GM12875 (cell line): ENCODE results near the gene MEGF11.

Experiments used
- H3K4me3 ChIP-seq: one replicate; pipeline ENCODE4 v1.5.1; 2011; ENCODE audit warnings: low read depth, low read length, control low read depth
- TF ChIP-seq, protein P1 (sequence below): IDR thresholded peaks from 2 replicates; pipeline ENCODE4 v1.5.1; 2011; ENCODE audit warnings: low read depth, mild to moderate bottlenecking, control low read depth, inconsistent platforms, low read length, moderate library complexity, borderline replicate concordance; ENCODE audit not compliant: insufficient read depth

MEGF11 gene

DNA sequence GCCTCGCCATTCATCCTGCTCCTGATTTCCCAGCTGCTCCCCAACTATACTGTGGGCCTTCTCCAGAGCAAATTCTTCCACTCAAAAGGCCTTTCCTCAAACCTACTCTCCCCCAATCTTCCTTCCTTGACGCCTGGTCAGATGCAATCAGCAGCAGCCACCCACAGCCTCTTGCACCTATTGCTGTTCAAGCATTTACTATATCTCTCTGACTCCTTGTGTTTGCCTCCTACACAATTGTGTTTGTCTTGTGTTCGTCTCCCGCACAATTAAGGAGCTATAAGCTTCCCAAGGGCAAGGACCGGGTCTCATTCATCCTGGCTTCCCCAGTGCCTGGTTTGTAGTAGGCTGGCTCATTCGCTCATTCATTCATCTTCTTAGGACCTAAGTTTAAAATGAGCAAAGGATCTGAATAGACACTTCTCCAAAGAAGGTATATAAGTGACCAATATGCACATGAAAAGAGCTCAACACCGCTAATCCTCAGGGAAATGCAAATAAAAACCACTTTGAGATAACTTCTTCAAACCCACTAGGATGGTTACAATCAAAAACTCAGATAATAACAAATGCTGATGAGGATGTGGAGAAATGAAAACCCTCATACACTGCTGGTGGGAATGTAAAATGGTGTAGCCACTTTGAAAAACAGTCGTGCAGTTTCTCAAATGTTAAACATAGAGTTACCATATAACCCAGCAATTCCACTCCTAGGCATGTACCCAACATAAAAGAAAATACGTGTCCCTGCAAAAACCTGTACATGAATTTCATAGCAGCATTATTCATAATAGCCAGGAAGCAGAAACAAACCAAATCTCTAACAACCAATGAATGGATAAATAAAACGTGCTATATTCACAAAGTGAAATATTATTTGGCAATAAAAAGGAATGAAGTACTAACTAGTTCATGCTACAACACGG lies 31.0 kb downstream of the MEGF11 start:
- H3K4me3 ChIP-seq, result no peak overlapping the region
- TF ChIP-seq, protein P1, sequence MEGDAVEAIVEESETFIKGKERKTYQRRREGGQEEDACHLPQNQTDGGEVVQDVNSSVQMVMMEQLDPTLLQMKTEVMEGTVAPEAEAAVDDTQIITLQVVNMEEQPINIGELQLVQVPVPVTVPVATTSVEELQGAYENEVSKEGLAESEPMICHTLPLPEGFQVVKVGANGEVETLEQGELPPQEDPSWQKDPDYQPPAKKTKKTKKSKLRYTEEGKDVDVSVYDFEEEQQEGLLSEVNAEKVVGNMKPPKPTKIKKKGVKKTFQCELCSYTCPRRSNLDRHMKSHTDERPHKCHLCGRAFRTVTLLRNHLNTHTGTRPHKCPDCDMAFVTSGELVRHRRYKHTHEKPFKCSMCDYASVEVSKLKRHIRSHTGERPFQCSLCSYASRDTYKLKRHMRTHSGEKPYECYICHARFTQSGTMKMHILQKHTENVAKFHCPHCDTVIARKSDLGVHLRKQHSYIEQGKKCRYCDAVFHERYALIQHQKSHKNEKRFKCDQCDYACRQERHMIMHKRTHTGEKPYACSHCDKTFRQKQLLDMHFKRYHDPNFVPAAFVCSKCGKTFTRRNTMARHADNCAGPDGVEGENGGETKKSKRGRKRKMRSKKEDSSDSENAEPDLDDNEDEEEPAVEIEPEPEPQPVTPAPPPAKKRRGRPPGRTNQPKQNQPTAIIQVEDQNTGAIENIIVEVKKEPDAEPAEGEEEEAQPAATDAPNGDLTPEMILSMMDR, result no peak

DNA sequence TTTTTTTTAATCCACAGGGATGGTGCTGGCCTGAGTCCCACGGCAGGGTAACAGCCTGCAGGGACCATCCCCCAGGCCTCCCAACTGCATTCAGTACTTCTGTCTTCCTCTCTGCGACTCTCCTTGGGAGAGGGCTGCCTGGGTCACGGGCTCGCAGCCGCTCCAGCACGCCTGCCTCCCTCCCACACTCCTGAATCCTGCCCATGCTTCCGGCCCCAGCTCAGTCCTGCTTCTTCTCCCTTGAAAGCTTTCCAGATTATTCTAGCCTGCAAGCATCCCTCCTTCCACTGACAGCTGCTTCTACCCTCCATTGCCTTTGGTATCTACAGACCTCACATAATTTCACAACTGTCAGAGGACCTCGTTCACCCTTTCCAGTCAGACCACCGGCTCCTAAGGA lies 32.4 kb downstream of the MEGF11 start:
- H3K4me3 ChIP-seq, result no peak overlapping the region
- TF ChIP-seq, protein P1, result no peak

DNA sequence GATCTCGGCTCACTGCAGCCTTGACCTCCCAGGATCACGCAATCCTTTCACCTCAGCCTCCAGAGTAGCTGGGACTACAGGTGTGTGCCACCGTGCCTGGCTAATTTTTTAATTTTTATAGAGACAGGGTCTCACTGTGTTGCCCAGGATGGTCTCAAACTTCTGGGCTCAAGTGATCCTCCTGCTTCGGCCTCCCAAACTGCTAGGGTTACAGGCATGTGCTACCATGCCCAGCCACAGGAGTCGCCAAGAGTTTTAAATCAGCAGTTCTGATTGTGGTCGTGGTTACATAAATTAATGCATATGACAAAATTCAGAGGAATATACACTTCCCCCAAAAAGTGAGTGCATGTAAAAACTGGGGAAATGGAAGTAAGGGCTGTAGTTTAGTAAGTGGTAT lies 32.9 kb downstream of the MEGF11 start:
- H3K4me3 ChIP-seq, result no peak overlapping the region
- TF ChIP-seq, protein P1, result 0 out of 2 replicates have a peak, but pooled peaks have one; percentile 20

DNA sequence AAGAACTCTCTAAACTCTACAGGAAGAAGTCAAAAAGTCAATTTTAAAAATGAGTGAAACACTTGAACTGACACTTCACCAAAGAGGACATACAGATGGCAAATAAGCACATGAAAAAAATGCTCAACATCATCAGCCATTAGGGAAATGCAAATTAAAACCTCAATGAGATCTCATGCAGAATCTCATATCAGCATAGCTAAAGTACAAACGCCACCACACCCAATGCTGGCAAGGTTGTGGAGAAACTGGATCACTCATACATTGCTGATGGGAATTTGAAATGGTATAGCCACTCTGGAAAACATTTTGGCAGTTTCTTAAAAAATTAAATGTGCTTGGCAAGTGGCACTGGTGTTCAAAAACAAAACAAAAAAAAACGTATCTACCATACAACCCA lies 34.2 kb downstream of the MEGF11 start:
- TF ChIP-seq, protein P1, result no peak
- H3K4me3 ChIP-seq, result no peak overlapping the region

DNA sequence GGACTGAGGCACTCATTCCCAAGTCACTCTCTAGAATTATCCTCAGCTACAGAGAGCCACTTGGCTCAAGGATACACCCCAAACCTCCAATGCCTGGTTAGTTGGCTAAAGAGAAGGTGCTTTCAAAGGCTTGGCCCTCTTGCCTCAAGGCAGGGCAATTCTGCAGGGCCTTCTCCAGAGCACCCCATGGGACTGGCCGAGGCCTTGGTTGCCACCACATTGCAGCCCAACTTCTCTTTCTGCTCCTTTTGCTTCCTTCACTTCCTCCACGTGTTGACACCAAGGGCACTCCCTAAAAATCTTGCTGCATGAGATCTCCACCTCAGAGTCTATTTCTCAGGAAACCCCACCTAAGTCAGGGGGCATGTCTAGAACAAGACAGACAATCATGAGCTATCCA lies 36.7 kb downstream of the MEGF11 start:
- no peak overlapping the region for H3K4me3 ChIP-seq
- TF ChIP-seq, protein P1, result no peak

DNA sequence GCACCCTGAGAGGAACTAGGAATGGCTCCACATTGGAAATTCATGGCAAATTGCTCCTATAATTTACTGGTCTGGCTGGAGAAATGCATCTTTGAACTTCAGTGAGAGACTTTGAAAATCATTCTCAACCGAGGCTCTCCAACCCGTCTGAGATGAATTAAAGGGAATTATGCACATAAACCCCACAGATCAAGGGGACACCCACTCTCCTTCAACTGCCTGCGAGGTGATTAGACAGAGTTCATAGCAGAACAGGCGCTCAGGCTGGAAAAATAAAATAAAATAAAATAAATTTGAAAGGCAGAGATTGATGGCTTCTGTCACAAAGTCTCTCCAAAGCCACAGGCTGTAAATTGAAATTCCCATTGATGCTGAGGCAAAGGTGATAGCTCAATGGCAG lies 37.7 kb downstream of the MEGF11 start:
- TF ChIP-seq, protein P1, result no peak
- no peak overlapping the region for H3K4me3 ChIP-seq

DNA sequence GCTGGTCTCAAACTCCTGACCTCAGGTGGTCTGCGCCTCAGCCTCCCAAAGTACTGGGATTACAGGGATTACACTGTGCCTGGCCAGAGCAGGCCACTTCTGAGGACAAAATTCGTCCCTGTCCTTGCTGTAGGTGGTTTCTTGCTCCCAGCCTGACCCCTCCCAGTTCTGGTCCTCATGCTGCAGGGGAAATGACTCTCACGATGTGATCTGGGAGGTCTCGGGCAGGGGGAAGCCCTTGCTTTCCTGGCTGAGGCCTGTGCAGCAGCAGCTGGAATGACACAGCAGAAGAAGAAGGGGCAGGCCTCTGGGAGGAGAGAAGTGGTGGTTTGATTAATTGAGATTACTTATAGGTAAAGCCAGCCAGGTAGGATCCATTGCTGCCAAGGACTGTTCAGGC lies 39.3 kb downstream of the MEGF11 start:
- TF ChIP-seq, protein P1, result no peak
- H3K4me3 ChIP-seq, result no peak overlapping the region
